GM10266 (cell line): Measurements from ENCODE around the gene GKAP1.
"Not testable (repeated sequence)": the region's sequence is repeated elsewhere in the genome, so short reads cannot be mapped to it uniquely, and the experiment has no call there.

Experiments
- DNase-seq: peaks from one replicate; pipeline ENCODE4 v3.0.0; 2012; ENCODE audit errors: extremely low spot score
- TF ChIP-seq, protein P1 (sequence below): IDR thresholded peaks from 2 replicates; pipeline ENCODE4 v1.5.1; 2012; ENCODE audit warnings: mild to moderate bottlenecking, low read depth; ENCODE audit not compliant: control insufficient read depth, insufficient read depth; ENCODE audit errors: missing control alignments

The GKAP1 gene

DNA sequence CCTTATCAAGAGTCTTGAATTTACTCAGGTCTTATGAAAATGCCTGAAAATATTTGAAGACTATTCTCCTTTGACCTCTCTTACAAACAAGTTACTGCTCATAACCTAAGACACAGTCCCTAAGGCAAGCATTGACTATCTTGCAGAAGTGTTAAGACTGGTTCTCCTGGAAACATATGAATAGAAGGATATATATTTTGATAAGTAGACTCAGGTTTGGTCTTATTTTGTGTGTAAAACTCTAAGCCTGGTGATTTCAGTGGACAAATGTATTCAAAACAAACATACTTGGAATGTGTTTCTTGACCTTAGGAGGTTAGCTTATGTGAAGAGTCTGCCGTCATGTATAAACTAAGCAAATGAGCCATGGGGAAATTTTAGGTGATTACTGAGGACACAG lies 102.3 kb downstream of the GKAP1 start:
- TF ChIP-seq, protein P1, sequence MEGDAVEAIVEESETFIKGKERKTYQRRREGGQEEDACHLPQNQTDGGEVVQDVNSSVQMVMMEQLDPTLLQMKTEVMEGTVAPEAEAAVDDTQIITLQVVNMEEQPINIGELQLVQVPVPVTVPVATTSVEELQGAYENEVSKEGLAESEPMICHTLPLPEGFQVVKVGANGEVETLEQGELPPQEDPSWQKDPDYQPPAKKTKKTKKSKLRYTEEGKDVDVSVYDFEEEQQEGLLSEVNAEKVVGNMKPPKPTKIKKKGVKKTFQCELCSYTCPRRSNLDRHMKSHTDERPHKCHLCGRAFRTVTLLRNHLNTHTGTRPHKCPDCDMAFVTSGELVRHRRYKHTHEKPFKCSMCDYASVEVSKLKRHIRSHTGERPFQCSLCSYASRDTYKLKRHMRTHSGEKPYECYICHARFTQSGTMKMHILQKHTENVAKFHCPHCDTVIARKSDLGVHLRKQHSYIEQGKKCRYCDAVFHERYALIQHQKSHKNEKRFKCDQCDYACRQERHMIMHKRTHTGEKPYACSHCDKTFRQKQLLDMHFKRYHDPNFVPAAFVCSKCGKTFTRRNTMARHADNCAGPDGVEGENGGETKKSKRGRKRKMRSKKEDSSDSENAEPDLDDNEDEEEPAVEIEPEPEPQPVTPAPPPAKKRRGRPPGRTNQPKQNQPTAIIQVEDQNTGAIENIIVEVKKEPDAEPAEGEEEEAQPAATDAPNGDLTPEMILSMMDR: no peak
- DNase-seq: no peak

DNA sequence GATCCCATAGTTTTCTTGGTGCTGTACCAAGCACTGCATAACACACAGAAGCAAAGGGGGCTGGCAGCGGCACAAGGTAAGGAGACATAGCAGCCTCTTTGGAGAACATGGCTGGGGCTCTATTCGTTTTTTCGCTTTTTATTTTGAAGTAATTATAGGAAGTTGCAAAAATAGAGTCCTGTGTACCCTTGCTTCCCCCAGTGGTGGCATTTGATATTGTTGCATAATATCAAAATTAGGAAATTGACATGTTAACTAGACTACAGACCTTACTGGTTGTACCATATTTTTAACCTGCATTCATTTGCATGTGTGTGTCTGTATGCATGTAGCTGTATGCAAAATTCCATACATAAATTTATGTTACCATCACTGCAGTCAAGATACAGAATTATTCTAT lies 103.2 kb downstream of the GKAP1 start:
- TF ChIP-seq, protein P1: no peak
- DNase-seq: no peak

DNA sequence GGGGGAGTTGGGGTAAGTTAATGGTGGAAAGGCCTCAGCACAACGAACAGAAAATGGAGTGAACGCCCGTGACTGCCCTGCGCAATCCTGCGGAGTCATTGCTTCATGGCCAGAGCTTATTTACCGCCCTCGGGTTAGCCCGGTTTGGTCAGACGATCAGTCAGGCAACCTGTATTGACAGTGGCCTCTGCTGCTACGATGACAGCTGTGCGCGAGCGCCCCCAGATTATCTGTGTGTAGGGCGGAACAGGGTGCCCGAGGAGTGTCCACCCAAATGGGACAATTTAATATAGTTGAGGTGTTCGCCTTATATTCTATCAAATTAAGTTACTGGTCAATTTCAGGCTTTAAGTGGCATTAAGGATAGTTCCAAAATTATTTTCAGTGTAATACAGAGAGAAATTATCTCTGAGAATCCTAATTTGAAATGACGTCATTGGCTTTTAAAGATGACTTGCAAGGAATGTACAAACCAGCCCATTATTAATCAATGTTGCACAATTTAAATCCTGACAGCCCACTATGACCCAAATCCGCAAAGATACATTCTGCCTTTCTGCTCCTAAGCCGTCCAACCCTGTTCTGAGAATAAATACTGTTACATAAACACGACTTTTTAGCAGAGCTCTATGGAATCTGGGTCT lies 108.9 kb downstream of the GKAP1 start:
- TF ChIP-seq, protein P1: peak; percentile 69
- peak; percentile 78 for DNase-seq

DNA sequence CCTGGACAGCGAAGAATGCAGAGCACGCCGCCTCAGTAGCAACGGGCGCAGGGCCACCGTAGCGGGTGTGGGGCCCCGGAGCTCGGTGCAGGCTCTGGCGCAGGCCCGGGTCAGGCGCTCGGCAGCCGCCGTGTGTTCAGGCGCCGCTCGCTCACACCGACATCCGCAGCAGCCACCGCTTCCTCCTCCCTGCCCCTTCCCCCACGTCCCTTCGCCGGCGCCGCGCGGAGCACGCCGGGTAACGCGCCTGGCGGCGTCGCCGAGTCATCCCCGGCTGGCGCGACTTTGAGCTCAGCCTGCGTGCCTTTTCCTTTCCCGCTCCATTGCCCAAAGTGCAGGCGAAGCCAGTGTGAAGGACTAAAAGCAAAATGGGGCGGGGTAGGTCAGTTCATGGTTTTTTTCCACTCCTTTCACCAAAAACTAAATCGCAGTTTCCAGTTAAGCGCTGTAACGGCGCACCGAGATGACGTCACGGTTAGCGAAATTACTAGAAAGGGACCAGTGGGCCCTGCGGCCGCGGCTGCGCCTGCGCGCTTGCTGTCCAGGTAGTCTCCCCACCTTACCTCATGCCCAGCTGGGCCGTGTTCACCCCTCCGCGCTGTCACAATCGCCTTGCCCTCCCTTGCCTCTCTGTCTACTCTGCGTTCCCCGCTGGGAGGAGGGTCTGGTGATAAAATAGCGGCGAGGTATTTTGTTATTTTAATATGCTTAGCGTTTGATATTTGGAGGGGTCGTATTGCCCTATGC lies 109.6 kb downstream of the GKAP1 start, which contains the start of gene UBQLN1:
Gene UBQLN1, minus strand, starts transcription at position 191 of the 747 bp plus-strand sequence. CDS start 279 bp downstream, outside the sequence.
- peak; percentile 94 for DNase-seq
- TF ChIP-seq, protein P1: no peak

DNA sequence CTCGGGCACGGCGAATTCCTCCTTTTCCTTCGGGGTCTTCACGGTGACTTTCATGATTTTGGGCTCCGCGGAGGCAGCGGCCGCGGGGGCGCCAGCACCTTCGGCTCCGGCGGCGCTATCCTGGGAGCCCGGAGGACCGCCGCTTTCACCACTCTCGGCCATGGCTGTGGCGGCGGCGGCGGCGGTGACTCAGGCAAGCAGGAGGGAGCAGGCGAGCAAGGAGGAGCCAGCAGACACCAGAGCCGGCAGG lies 110.1 kb downstream of the GKAP1 start:
- TF ChIP-seq, protein P1: no peak
- no peak for DNase-seq

DNA sequence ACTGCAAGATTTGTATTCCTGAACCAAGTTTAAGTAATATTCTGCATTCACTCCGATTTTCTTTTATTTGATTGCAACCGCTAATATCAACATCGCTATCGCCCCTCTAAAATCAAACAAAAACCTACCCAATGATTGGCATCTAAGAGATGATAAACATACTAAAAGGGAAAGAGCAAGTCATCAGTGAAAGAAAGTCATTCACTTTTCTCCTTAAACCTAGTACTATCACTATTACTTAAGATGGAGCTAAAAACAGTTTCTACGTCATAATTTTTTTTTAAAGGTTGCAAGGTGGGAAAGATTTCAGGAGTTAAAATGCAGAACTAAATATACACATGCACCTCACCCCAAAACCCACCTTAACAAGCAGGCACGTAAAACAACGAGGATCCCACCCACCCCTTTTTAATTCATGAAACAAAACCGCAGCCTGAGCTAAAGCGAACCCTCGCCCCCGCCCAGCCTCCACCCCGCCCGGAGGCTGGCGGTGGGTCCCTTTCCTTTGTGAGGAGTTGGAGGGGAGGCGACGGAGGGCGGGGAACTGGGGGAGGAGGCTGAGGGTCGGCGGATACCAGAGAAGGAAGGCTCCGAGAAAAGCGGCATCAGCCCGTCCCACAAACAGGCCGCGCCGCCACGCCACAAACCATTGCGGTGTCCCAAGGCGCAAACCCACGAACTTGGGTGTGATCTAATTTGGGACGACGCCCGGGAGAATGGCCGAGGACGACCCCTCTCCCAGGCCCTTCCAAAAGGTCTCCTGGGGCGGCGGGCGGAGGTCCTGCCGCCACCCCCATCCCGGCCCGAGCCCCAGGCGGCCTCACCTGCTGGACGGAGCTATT lies 110.7 kb downstream of the GKAP1 start:
- TF ChIP-seq, protein P1: no peak
- DNase-seq: peak; percentile 42

DNA sequence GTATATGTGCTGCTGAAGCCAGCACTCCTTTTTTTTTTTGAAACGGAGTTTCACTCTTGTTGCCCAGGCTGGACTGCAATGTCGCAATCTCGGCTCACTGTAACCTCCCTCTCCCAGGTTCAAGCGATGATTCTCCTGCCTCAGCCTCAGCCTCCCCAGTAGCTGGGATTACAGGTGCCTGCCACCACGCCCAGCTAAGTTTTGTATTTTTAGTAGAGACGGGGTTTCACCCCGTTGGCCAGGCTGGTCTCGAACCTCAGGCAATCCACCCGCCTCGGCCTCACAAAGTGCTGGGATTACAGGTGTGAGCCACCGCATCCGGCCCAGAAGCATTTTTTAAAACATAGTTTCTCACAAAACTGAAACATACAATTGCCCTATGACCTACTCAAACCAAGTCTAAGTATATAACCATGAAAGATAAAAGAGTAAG lies 112.3 kb downstream of the GKAP1 start:
- not testable (repeated sequence) for DNase-seq
